Measurements from ENCODE around the gene ESPNL.

GRCh38 chr2:238085899-238086298 is 14.2 kb upstream of the ESPNL start:
- no peak for TF ChIP-seq EP300 (IDR thresholded peaks at IDR 0.05)
- no peak for TF ChIP-seq POLR2AphosphoS5 (IDR thresholded peaks at IDR 0.05)
- TF ChIP-seq POLR2A (IDR thresholded peaks at IDR 0.05; ENCODE audit: low read depth) = no peak

Measured in esophagus muscularis mucosa (tissue), 3 donors.